Epithelial cell of umbilical artery (primary cell): ENCODE measurements around the gene OPN1LW. TPM values are rescaled to one million over a fixed set of nuclear protein-coding genes. Genes with fewer than 3 reads are reported as not detected.

ENCODE experiments used
- total RNA-seq: library from RNA; depleted of rRNA; stranded (reverse); fragments of >200 nt; gene quantifications from 2 replicates; pipeline ENCODE4 v1.2.3, GENCODE V29; 2014

Gene OPN1LW
- not detected in 2 replicates for total RNA-seq

GRCh38 chrX:154144010-154144409, at the start of gene OPN1LW:
OPN1LW (plus strand) TSS chrX:154144243; CDS start chrX:154144284, 41 bp downstream.

GRCh38 chrX:154097589-154098541, 46.2 kb upstream of the OPN1LW start, which contains the start of gene MECP2:
MECP2 (minus strand) TSS chrX:154097717.

GRCh38 chrX:154182296-154182695, 38.3 kb downstream of the OPN1LW start, which contains the start of gene OPN1MW:
OPN1MW (plus strand) TSS chrX:154182596; CDS start chrX:154182678, 82 bp downstream.

Other genes starting within 250 kb of the OPN1LW start
- 0.46 TPM in 1 of 2 replicates, not detected in the other for gene AVPR2, start 239.6 kb upstream of the OPN1LW start, total RNA-seq
- 72.1 and 92.9 TPM in 2 replicates for gene ARHGAP4, start 218.0 kb upstream of the OPN1LW start, total RNA-seq
- 89.0 and 130 TPM in 2 replicates for gene NAA10, start 209.2 kb upstream of the OPN1LW start, total RNA-seq
- gene RENBP, start 199.6 kb upstream of the OPN1LW start, total RNA-seq: 1.9 and 7.9 TPM in 2 replicates
- 12.2 and 14.9 TPM in 2 replicates for gene HCFC1, start 172.4 kb upstream of the OPN1LW start, total RNA-seq
- gene TMEM187, start 171.5 kb upstream of the OPN1LW start, total RNA-seq: 5.0 and 5.2 TPM in 2 replicates
- 43.9 and 61.7 TPM in 2 replicates for gene IRAK1, start 124.3 kb upstream of the OPN1LW start, total RNA-seq
- gene MECP2, start 46.5 kb upstream of the OPN1LW start, total RNA-seq: 19.8 and 21.0 TPM in 2 replicates
- not detected in 2 replicates for gene OPN1MW, start 38.4 kb downstream of the OPN1LW start, total RNA-seq
- gene OPN1MW2, start 75.5 kb downstream of the OPN1LW start, total RNA-seq: not detected in 2 replicates
- gene OPN1MW3, start 113.3 kb downstream of the OPN1LW start, total RNA-seq: not detected in 2 replicates
- not detected in 2 replicates for gene TEX28, start 150.9 kb downstream of the OPN1LW start, total RNA-seq
- not detected in 2 replicates for gene TKTL1, start 151.6 kb downstream of the OPN1LW start, total RNA-seq
- gene FLNA, start 230.4 kb downstream of the OPN1LW start, total RNA-seq: 1,092 and 1,667 TPM in 2 replicates
- 14.1 and 21.4 TPM in 2 replicates for gene EMD, start 235.1 kb downstream of the OPN1LW start, total RNA-seq